ENCODE data around the gene RNLS.

GRCh38 chr10:88256886-88257285 is 326.2 kb downstream of the RNLS start:
- no peak for TF ChIP-seq IRF2 (CRISPR knock-in tag; IDR thresholded peaks at IDR 0.05; ENCODE audit: borderline replicate concordance, low read depth)
- TF ChIP-seq USF1 (CRISPR knock-in tag; IDR thresholded peaks at IDR 0.05) = no peak
- no peak for TF ChIP-seq MYBL2 (CRISPR knock-in tag; IDR thresholded peaks at IDR 0.05)
- TF ChIP-seq, protein P1, sequence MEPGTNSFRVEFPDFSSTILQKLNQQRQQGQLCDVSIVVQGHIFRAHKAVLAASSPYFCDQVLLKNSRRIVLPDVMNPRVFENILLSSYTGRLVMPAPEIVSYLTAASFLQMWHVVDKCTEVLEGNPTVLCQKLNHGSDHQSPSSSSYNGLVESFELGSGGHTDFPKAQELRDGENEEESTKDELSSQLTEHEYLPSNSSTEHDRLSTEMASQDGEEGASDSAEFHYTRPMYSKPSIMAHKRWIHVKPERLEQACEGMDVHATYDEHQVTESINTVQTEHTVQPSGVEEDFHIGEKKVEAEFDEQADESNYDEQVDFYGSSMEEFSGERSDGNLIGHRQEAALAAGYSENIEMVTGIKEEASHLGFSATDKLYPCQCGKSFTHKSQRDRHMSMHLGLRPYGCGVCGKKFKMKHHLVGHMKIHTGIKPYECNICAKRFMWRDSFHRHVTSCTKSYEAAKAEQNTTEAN (CRISPR knock-in tag; IDR thresholded peaks at IDR 0.05) = no peak
- TF ChIP-seq, protein P2, sequence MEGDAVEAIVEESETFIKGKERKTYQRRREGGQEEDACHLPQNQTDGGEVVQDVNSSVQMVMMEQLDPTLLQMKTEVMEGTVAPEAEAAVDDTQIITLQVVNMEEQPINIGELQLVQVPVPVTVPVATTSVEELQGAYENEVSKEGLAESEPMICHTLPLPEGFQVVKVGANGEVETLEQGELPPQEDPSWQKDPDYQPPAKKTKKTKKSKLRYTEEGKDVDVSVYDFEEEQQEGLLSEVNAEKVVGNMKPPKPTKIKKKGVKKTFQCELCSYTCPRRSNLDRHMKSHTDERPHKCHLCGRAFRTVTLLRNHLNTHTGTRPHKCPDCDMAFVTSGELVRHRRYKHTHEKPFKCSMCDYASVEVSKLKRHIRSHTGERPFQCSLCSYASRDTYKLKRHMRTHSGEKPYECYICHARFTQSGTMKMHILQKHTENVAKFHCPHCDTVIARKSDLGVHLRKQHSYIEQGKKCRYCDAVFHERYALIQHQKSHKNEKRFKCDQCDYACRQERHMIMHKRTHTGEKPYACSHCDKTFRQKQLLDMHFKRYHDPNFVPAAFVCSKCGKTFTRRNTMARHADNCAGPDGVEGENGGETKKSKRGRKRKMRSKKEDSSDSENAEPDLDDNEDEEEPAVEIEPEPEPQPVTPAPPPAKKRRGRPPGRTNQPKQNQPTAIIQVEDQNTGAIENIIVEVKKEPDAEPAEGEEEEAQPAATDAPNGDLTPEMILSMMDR (IDR thresholded peaks at IDR 0.05) = no peak
- TF ChIP-seq ZNF138 (CRISPR knock-in tag; conservative IDR thresholded peaks at IDR 0.05) = no peak
- no peak for TF ChIP-seq NR3C1 (CRISPR knock-in tag; conservative IDR thresholded peaks at IDR 0.05; ENCODE audit: low read depth)
- TF ChIP-seq TCF7 (CRISPR knock-in tag; IDR thresholded peaks at IDR 0.05; ENCODE audit: low read depth) = no peak
- TF ChIP-seq FOXK1 (CRISPR knock-in tag; IDR thresholded peaks at IDR 0.05) = no peak
- TF ChIP-seq, protein P3, sequence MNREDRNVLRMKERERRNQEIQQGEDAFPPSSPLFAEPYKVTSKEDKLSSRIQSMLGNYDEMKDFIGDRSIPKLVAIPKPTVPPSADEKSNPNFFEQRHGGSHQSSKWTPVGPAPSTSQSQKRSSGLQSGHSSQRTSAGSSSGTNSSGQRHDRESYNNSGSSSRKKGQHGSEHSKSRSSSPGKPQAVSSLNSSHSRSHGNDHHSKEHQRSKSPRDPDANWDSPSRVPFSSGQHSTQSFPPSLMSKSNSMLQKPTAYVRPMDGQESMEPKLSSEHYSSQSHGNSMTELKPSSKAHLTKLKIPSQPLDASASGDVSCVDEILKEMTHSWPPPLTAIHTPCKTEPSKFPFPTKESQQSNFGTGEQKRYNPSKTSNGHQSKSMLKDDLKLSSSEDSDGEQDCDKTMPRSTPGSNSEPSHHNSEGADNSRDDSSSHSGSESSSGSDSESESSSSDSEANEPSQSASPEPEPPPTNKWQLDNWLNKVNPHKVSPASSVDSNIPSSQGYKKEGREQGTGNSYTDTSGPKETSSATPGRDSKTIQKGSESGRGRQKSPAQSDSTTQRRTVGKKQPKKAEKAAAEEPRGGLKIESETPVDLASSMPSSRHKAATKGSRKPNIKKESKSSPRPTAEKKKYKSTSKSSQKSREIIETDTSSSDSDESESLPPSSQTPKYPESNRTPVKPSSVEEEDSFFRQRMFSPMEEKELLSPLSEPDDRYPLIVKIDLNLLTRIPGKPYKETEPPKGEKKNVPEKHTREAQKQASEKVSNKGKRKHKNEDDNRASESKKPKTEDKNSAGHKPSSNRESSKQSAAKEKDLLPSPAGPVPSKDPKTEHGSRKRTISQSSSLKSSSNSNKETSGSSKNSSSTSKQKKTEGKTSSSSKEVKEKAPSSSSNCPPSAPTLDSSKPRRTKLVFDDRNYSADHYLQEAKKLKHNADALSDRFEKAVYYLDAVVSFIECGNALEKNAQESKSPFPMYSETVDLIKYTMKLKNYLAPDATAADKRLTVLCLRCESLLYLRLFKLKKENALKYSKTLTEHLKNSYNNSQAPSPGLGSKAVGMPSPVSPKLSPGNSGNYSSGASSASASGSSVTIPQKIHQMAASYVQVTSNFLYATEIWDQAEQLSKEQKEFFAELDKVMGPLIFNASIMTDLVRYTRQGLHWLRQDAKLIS (CRISPR knock-in tag; IDR thresholded peaks at IDR 0.05; ENCODE audit: borderline replicate concordance) = no peak

Data from WTC11 (cell line).